HCEC 1CT (cell line): ENCODE results near the gene CD96.
A peak's percentile ranks its signal among the peaks of the same experiment; 100 is the strongest.

Experiments
- DNase-seq: peaks from one replicate; pipeline ENCODE4 v3.0.0-alpha.2; 2017

The CD96 gene

GRCh38 chr3:111594781-111595180 lies 52.8 kb downstream of the CD96 start:
- DNase-seq: no peak

- no peak for DNase-seq
Measured at GRCh38 chr3:111595232-111595631, 53.2 kb downstream of the CD96 start, which contains the start of gene ZBED2. Gene ZBED2, minus strand, starts transcription at chr3:111595346. Its CDS starts 1,145 bp downstream, at chr3:111594201.

DNA sequence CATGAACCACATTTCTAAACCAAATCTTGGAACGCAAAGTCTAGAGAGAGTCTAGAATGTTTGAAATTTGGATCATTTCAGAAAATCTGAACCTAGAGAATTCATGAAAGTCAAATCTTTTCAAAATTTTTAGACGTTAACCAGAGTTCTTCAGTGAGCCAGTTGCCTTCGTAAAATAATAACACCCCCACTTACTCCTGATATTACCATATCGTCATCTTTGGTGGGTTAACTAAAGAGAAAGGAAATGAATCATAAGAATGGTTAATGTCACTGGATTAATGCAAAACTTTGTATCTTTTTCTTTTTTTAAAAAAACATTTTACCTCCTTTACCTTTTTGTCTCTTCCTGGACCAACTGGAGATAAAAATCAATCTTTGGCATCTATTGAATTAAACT lies 54.3 kb downstream of the CD96 start:
- no peak for DNase-seq

DNA sequence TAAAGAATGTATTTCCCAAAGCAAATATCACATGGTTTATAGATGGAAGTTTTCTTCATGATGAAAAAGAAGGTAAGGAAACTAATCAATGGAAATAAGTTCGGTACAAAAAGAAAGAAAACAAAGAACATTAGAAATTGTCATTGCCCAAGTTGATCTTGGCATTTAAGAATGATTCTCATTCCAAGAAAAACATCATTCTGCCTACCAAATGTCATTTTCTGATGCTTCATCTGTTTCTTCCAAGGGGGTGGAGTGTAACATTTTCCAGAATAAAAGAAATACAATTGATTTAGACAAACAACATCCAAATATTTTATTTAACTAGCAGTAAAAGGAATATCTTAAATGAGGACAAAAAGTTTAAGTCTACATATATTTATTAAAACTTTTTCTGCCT lies 56.1 kb downstream of the CD96 start:
- DNase-seq: no peak

- no peak for DNase-seq
Measured at GRCh38 chr3:111598552-111598951, 56.6 kb downstream of the CD96 start.

DNA sequence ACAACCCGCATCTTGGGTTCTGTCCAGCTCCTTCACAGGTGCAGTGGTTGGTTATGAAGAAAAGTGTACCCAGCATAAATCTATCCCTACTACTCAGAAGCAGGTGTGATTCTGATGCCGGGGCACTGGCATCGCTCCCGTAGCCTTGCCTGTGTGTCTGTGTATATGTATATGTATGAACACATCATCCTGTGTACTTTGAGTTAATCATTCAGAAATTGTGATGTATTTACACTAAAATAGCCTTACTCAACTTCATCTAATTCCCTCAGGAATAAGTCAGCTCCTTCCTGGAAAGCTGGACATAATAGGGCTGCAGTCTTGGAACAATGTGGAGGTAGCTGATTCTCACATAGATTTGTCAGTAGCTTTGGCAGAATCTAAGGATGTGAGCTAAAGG lies 59.8 kb downstream of the CD96 start:
- DNase-seq: peak; percentile 20

DNA sequence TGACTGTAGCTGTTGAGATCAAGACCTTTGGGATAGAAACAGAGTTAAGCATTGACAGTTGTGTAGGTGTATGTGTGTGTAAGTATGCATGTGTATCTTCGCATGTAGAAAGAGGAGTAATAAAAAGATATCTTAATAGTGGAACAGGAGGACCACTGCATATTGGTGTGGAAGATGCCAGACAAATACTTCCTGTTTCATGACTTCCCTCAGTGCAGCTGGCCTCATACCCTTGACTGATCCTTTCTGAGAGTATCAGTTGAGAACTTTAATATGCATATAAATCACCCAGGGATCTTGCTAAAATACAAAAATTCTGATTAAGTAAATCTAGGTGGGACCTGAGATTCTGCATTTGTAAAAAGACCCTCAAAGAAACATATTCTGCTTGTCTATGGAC lies 61.7 kb downstream of the CD96 start:
- no peak for DNase-seq

DNA sequence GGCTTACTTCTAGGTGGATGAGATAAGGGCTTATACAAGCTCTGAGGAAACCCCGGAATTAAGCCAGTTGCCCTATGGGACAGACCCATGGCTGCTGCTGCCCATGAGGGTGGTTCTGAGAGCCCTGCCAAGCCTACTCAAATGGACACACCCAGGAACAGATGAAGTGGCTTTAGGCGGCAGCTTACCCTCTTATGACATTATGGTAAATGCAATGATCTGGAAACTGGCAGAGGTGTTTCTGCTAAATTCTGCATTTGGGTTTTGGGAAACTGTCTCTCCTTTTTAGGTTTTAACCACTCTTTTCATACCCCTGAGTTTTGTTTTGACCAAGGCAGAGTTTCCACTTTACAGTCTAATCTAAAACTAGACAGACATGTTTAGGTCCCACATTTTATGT lies 62.1 kb downstream of the CD96 start:
- no peak for DNase-seq

GRCh38 chr3:111605018-111605417 lies 63.0 kb downstream of the CD96 start:
- peak; percentile 51 for DNase-seq

GRCh38 chr3:111605493-111605892 lies 63.5 kb downstream of the CD96 start:
- no peak for DNase-seq

GRCh38 chr3:111607240-111607920 lies 65.4 kb downstream of the CD96 start:
- DNase-seq: no peak

GRCh38 chr3:111608383-111608782 lies 66.4 kb downstream of the CD96 start:
- no peak for DNase-seq

- DNase-seq: no peak
Measured at GRCh38 chr3:111609700-111610099, 67.7 kb downstream of the CD96 start.

DNA sequence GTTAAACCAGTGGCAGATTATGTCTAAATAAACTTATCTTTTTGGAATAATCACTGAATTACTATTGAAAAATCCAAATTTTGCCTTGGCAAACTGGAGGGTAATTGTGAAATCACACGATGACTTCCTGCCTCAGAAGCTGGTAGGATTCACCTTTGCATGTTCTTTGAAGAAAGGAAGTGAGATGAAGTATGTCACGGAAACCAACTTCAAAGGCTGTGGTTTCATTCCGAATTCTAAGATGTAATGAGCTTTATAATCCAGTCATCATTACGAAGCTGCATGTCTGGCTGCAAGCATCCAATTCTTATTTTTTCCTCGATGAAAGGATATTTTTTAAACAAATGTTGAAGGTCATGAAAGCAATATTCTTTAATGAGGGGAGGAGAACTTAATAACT lies 68.2 kb downstream of the CD96 start:
- DNase-seq: no peak

- DNase-seq: no peak
Measured at GRCh38 chr3:111610612-111611054, 68.6 kb downstream of the CD96 start.

GRCh38 chr3:111613294-111613693 lies 71.3 kb downstream of the CD96 start:
- no peak for DNase-seq

DNA sequence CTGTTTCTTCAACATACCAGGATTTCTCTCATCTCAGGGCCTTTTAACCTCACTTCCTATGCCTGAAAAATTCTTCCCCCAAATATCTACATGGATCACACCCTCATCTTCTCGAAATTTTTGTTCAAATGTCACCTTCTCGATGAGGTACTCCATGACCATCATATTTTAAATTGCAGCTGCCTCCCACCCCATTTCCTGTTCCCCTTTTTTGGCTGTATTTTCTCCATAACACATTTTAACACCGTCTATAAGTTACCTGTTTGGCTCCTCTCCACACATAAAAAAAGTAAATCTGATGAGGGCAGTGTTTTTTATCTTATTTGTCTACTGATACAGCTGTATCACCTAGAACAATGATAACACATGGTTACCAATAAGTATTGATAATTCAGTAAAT lies 73.9 kb downstream of the CD96 start:
- no peak for DNase-seq

DNA sequence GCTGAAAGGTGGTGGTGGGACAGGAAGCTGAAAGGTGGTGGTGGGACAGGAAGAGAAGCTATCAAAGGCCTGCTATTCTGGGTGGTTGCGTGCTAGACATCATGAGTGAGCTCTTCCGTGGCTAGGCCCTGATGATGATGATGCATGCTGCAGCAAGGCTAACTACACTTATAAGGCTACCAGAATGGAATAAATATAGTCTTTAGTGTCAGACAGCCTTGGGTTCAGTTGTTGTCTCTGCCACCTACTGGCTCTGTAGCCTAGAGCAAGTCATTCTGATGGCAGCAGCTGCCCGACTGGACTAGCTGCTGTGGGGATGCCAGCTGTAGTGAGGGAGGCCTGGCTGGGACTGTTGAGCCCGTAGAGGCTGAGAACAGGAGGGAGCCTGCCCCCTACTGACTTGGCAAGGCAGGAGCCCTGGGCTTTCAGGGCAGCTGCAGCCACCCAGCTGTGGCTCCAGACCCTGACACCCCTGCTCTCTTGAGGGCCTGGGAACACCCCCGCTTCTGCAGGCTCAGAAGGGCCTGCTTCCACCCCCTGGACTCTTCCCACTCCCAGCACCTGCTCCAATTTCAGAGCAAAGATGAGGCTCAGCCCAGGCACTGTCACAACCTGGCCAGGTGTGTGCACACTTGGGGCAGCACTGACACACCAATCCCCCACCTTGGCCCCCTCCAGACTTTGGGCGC lies 74.6 kb downstream of the CD96 start:
- DNase-seq: peak; percentile 13

- no peak for DNase-seq
Measured at GRCh38 chr3:111617406-111617805, 75.4 kb downstream of the CD96 start.

DNA sequence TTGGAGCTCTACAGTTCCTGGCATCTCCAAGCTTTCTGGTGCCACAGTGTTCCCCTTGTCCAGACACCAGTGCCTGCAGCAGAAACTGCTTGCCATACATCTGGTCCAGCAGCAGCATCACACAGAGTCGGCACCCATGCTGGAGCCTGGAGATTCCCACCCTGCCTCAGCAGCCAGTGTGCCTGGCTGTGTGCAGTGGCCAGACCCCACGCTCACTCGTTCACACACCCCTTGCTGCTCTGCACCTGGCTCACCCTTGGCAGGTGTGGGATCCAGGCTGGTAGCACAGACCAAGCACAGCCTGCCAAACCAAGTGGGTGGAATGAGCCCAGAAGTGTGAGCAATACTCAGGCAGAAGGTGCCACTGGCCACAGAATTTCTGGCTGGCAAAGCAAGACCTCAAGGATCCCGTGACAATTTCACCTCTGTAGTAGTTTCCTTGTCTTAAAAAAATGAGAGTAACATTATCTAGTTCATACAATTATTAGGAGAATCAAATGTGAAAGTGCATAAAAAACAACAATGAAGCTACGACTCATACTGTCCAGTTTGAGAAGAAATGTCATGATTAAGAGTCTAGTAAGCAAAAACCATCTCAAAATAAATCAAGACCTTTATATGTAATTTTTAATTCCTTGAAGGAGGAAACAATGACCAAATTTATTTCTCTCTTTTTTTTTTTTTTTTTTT lies 76.1 kb downstream of the CD96 start:
- no peak for DNase-seq

- DNase-seq: no peak
Measured at GRCh38 chr3:111618945-111619344, 76.9 kb downstream of the CD96 start.

- no peak for DNase-seq
Measured at GRCh38 chr3:111619833-111620232, 77.8 kb downstream of the CD96 start.

DNA sequence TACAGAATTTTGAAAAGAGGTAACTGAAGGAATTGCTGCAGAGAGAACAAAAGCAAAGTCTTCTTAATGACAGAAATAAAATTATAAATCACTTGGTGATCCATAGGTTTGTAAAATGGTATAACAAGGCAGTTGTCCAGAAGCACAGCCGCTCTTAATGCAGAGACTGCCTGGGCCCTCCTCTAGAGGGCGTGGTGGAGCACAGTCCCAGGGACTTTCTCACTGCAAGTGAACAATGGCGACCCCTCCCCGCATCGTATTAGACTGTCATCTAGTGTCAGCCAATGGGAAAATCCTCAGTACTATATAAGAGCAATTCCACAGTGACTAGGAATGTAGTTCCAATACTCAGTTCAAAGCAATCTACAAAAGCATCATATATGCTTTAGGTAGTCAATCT lies 79.5 kb downstream of the CD96 start:
- DNase-seq: no peak

GRCh38 chr3:111627092-111627491 lies 85.1 kb downstream of the CD96 start:
- no peak for DNase-seq
